NT2/D1 (cell line): ENCODE measurements around the gene POU4F2.

Experiments
- SUZ12 ChIP-seq: IDR thresholded peaks from 2 replicates; pipeline ENCODE4 v1.6.1; 2011; ENCODE audit not compliant: insufficient read length, insufficient read depth; ENCODE audit errors: extremely low read depth
- YY1 ChIP-seq: IDR thresholded peaks from 2 replicates; pipeline ENCODE4 v1.6.1; 2011; ENCODE audit not compliant: insufficient read length, insufficient read depth
- ZNF274 ChIP-seq: IDR thresholded peaks from 2 replicates; pipeline ENCODE4 v1.6.1; 2011; ENCODE audit warnings: mild to moderate bottlenecking, low read depth, low read length

GRCh38 chr4:146654687-146655520 is 16.2 kb downstream of the POU4F2 start:
- TF ChIP-seq YY1 = no peak
- no peak for TF ChIP-seq ZNF274
- TF ChIP-seq SUZ12 = no peak
